LNCAP (cell line): ENCODE measurements around the gene E4F1.

ENCODE experiments used
- CTCF ChIP-seq: fragments of 450-650 bp; IDR thresholded peaks from 2 replicates; pipeline ENCODE4 v1.5.1; 2017; ENCODE audit warnings: mild to moderate bottlenecking

Gene E4F1

DNA sequence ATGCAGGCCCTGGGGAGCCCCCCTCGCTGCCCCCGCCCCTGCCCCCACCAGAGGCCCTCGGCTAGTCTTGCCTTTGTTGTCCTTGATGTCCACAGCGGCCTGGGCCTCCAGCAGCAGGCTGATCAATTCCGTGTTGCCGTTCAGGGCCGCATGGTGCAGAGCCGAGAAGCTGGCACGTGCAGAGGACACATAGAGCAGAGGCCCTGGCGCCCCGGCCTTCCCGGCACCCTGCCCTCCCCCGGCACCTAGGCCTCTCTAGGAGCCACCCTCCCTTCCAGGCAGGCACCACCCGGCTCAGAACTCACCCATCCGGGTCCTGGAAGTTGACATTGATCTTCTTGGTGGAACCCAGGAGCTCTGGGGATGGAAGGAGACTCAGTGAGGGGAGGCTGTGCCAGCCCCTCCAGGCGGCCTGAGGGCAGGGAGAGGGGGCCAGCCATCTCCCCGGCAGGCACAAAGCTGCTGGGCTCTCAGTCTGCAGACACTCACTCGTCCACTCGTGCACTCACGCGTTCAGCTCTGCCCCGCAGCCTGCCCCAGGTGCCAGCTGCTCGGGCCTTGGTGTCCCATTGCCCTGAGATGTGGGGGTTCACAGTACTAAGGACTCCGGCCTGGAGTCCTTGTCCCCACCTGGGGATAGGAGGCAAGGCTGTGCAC is 33.3 kb upstream of the E4F1 start:
- no peak for TF ChIP-seq CTCF

- no peak for TF ChIP-seq CTCF
These were observed 32.5 kb upstream of the E4F1 start for GRCh38 chr16:2190659-2191445.

GRCh38 chr16:2191446-2191706 is 32.0 kb upstream of the E4F1 start:
- TF ChIP-seq CTCF, result no peak

GRCh38 chr16:2194166-2194834 is 29.1 kb upstream of the E4F1 start:
- TF ChIP-seq CTCF, result no peak

- TF ChIP-seq CTCF, result peak; percentile 71
These were observed 28.5 kb upstream of the E4F1 start for GRCh38 chr16:2194852-2195321.

DNA sequence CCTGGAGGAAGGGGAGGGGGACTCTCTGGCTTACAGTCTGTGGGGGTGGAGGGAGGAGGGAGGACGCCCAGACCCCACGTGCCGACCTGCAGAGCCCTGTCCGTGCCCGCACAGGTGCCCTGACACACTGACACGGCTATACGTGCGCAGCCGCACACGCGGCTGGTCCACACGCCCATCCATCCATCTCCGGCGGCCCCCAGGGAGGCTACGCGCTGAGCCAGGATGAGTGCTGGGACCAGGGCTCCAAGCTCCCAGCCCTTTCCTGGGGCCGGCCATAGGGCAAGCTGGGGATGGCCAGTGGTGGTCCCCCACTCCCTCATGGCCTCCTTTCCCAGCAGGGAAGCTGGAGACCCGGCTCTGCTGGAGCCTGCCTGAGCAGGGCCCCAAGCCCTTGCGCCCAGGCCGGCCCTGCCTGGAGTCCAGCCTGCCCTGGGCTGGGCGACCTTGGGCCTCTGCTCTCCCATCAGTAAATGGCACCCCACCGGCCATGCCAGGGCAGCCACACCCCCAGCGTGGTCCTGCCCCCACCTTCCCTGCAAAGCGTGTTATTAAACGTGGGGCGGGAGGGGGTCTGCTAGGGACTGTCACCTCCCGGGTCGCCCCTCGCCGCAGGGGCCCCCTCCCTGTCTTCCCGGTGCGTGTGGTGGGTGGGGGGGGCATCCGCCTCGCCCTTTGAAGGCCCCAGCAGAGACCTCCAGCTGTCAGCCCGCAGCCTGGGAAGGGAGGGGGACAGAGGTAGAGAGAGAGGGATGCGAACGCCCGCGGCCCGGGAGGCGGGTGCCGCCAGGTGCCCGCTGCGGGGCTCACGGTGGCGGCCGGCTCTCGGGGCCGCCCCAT is 27.8 kb upstream of the E4F1 start:
- no peak for TF ChIP-seq CTCF
